Pons (tissue), 1 donor: ENCODE data around the gene MAMSTR.
A peak's percentile ranks its signal among the peaks of the same experiment; 100 is the strongest.
"Not testable (repeated sequence)": the region's sequence is repeated elsewhere in the genome, so short reads cannot be mapped to it uniquely, and the experiment has no call there.

ENCODE experiments used
- DNase-seq: peaks from one replicate; pipeline ENCODE4 v3.0.0-alpha.2; 2016; ENCODE audit warnings: low spot score

The MAMSTR gene

GRCh38 chr19:48718711-48719231 lies 754 bp downstream of the MAMSTR start:
- no peak for DNase-seq

- not testable (repeated sequence) for DNase-seq
Measured at GRCh38 chr19:48718106-48718505, 1.4 kb downstream of the MAMSTR start.

GRCh38 chr19:48716562-48717291 lies 2.8 kb downstream of the MAMSTR start:
- no peak for DNase-seq

GRCh38 chr19:48715681-48716171 lies 3.8 kb downstream of the MAMSTR start:
- DNase-seq, result no peak

- DNase-seq, result no peak
Measured at GRCh38 chr19:48714759-48715675, 4.5 kb downstream of the MAMSTR start.

GRCh38 chr19:48713864-48714755 lies 5.4 kb downstream of the MAMSTR start:
- peak; percentile 100 for DNase-seq

GRCh38 chr19:48713041-48713863 lies 6.3 kb downstream of the MAMSTR start:
- DNase-seq, result no peak

GRCh38 chr19:48711106-48711662 lies 8.3 kb downstream of the MAMSTR start:
- DNase-seq, result no peak

GRCh38 chr19:48708471-48708870 lies 11.1 kb downstream of the MAMSTR start:
- DNase-seq, result no peak

GRCh38 chr19:48705431-48705830 lies 14.1 kb downstream of the MAMSTR start:
- DNase-seq, result no peak

GRCh38 chr19:48703316-48703715 lies 16.2 kb downstream of the MAMSTR start:
- no peak for DNase-seq

- DNase-seq, result no peak
Measured at GRCh38 chr19:48702701-48703100, 16.8 kb downstream of the MAMSTR start.

- DNase-seq, result no peak
Measured at GRCh38 chr19:48698046-48698445, 21.5 kb downstream of the MAMSTR start.

GRCh38 chr19:48696353-48697010 lies 23.0 kb downstream of the MAMSTR start:
- no peak for DNase-seq

- no peak for DNase-seq
Measured at GRCh38 chr19:48695743-48696352, 23.7 kb downstream of the MAMSTR start, which contains the start of gene FUT2. Gene FUT2 (plus strand): TSS chr19:48695971. CDS start chr19:48702957, 6,986 bp downstream.

GRCh38 chr19:48693629-48694028 lies 25.9 kb downstream of the MAMSTR start:
- DNase-seq, result not testable (repeated sequence)

GRCh38 chr19:48689449-48689848 lies 30.1 kb downstream of the MAMSTR start:
- no peak for DNase-seq

- DNase-seq, result no peak
Measured at GRCh38 chr19:48687776-48688175, 31.7 kb downstream of the MAMSTR start.

GRCh38 chr19:48686637-48687036 lies 32.9 kb downstream of the MAMSTR start:
- DNase-seq, result not testable (repeated sequence)
